WTC11 (cell line): Measurements from ENCODE around the gene NOX5. TPM values are rescaled to one million over a fixed set of nuclear protein-coding genes. Genes with fewer than 3 reads are reported as not detected.

Experiments
- ATAC-seq: fragments of 200-7000 bp; cut with Tn5 transposase; 2 replicates; pipeline ENCODE4 v1.10.0; 2021; ENCODE audit warnings: mild to moderate bottlenecking, moderate library complexity
- CTCF ChIA-PET: fragments of 300-600 bp; sonication (Branson Sonifier 250); formaldehyde crosslinking; loops from one replicate; lab custom pipeline; 2021; ENCODE audit warnings: antibody characterized with exemption; lab: Charles Lee
- POLR2A ChIA-PET: fragments of 350-600 bp; sonication (Branson Sonifier 250); formaldehyde crosslinking; loops from one replicate; lab custom pipeline; 2021; ENCODE audit warnings: antibody characterized with exemption; lab: Charles Lee
- DNase-seq: peaks from one replicate; pipeline ENCODE4 v3.0.0; 2021; ENCODE audit warnings: low spot score
- H3K27ac Mint-ChIP-seq: 2 replicates; pipeline ENCODE4 v1.8.0; 2021; ENCODE audit warnings: mixed read lengths
- H3K27me3 Mint-ChIP-seq: 2 replicates; pipeline ENCODE4 v1.8.0; 2021; ENCODE audit warnings: low read depth, mild to moderate bottlenecking, moderate library complexity, mixed read lengths
- H3K36me3 Mint-ChIP-seq: 2 replicates; pipeline ENCODE4 v1.8.0; 2021; ENCODE audit warnings: mixed read lengths
- H3K4me1 Mint-ChIP-seq: 2 replicates; pipeline ENCODE4 v1.8.0; 2022; ENCODE audit warnings: mixed read lengths
- H3K4me3 Mint-ChIP-seq: 2 replicates; pipeline ENCODE4 v1.8.0; 2021; ENCODE audit warnings: mild to moderate bottlenecking, moderate library complexity, mixed read lengths
- H3K9me3 Mint-ChIP-seq: 2 replicates; pipeline ENCODE4 v1.8.0; 2021; ENCODE audit warnings: mixed read lengths
- ARID4B ChIP-seq: sonication (generic); formaldehyde crosslinking; IDR thresholded peaks from 2 replicates; pipeline ENCODE4 v1.8.0; 2023; ENCODE audit warnings: missing genetic modification reagents, mild to moderate bottlenecking, borderline replicate concordance
- ATF1 ChIP-seq: sonication (generic); formaldehyde crosslinking; IDR thresholded peaks from 2 replicates; pipeline ENCODE4 v1.8.1; 2023; ENCODE audit warnings: mild to moderate bottlenecking, moderate library complexity, missing genetic modification reagents
- ETV6 ChIP-seq: sonication (generic); formaldehyde crosslinking; IDR thresholded peaks from 2 replicates; pipeline ENCODE4 v1.8.1; 2022; ENCODE audit warnings: mild to moderate bottlenecking, missing genetic modification reagents
- FOXK1 ChIP-seq: sonication (generic); formaldehyde crosslinking; IDR thresholded peaks from 2 replicates; pipeline ENCODE4 v1.8.0; 2022; ENCODE audit warnings: mild to moderate bottlenecking, moderate library complexity, missing genetic modification reagents
- FOXP1 ChIP-seq: sonication (generic); formaldehyde crosslinking; IDR thresholded peaks from 2 replicates; pipeline ENCODE4 v1.8.0; 2022; ENCODE audit warnings: missing genetic modification reagents, mild to moderate bottlenecking, moderate library complexity, borderline replicate concordance
- KAT7 ChIP-seq: sonication (generic); formaldehyde crosslinking; IDR thresholded peaks from 2 replicates; pipeline ENCODE4 v1.8.1; 2023; ENCODE audit warnings: missing genetic modification reagents, mild to moderate bottlenecking, borderline replicate concordance
- MLX ChIP-seq: sonication (generic); formaldehyde crosslinking; IDR thresholded peaks from 2 replicates; pipeline ENCODE4 v1.8.1; 2023; ENCODE audit warnings: mild to moderate bottlenecking, missing genetic modification reagents, moderate library complexity
- PRRX2 ChIP-seq: fragments of 250-450 bp; sonication (Bioruptor Pico); IDR thresholded peaks from 2 replicates; pipeline ENCODE4 v1.8.0; 2021; ENCODE audit warnings: mild to moderate bottlenecking
- RORB ChIP-seq: fragments of 250-450 bp; sonication (Bioruptor Pico); IDR thresholded peaks from 2 replicates; pipeline ENCODE4 v1.9.0; 2021; ENCODE audit warnings: mild to moderate bottlenecking
- TCF7 ChIP-seq: sonication (generic); formaldehyde crosslinking; IDR thresholded peaks from 2 replicates; pipeline ENCODE4 v1.8.0; 2022; ENCODE audit warnings: mild to moderate bottlenecking, low read depth, missing genetic modification reagents, moderate library complexity
- TEAD1 ChIP-seq: sonication (generic); formaldehyde crosslinking; IDR thresholded peaks from 2 replicates; pipeline ENCODE4 v1.8.0; 2022; ENCODE audit warnings: mild to moderate bottlenecking, missing genetic modification reagents
- TEAD4 ChIP-seq: sonication (generic); formaldehyde crosslinking; IDR thresholded peaks from 2 replicates; pipeline ENCODE4 v1.8.0; 2022; ENCODE audit warnings: mild to moderate bottlenecking, missing genetic modification reagents
- USF1 ChIP-seq: sonication (generic); formaldehyde crosslinking; IDR thresholded peaks from 2 replicates; pipeline ENCODE4 v1.8.0; 2022; ENCODE audit warnings: mild to moderate bottlenecking, missing genetic modification reagents
- USF2 ChIP-seq: sonication (generic); formaldehyde crosslinking; IDR thresholded peaks from 2 replicates; pipeline ENCODE4 v1.8.1; 2023; ENCODE audit warnings: mild to moderate bottlenecking, missing genetic modification reagents, moderate library complexity
- ZMAT4 ChIP-seq: fragments of 250-450 bp; sonication (Bioruptor Pico); IDR thresholded peaks from 2 replicates; pipeline ENCODE4 v1.9.0; 2021; ENCODE audit warnings: mild to moderate bottlenecking
- ZNF219 ChIP-seq: sonication (generic); formaldehyde crosslinking; IDR thresholded peaks from 2 replicates; pipeline ENCODE4 v1.8.0; 2023; ENCODE audit warnings: missing genetic modification reagents, mild to moderate bottlenecking, borderline replicate concordance
- ZNF425 ChIP-seq: fragments of 250-450 bp; sonication (Bioruptor Pico); conservative IDR thresholded peaks from 2 replicates; pipeline ENCODE4 v1.9.0; 2021; ENCODE audit warnings: mild to moderate bottlenecking
- ZNF512 ChIP-seq: sonication (generic); formaldehyde crosslinking; IDR thresholded peaks from 2 replicates; pipeline ENCODE4 v1.8.1; 2022; ENCODE audit warnings: missing genetic modification reagents, borderline replicate concordance
- ZSCAN18 ChIP-seq: fragments of 250-450 bp; sonication (Bioruptor Pico); IDR thresholded peaks from 2 replicates; pipeline ENCODE4 v2.1.2; 2022; ENCODE audit warnings: mild to moderate bottlenecking, moderate library complexity
- total RNA-seq: library from RNA; stranded (reverse); gene quantifications from 3 replicates; pipeline ENCODE4 v1.2.3, GENCODE V29; 2021

The NOX5 gene
- total RNA-seq, 1 experiment from 2014 or later: not detected

GRCh38 chr15:69087366-69087976 lies 73.0 kb downstream of the NOX5 start:
- Mint-ChIP-seq H3K27ac (peak overlapping the region; percentile 12; the same call in 1 of the 2 replicates), H3K36me3 (no peaks in the 10 kb centered on the region), H3K4me1 (peaks cover 91% of the 10 kb centered on the region), H3K27me3 (peaks cover 16% of the 10 kb centered on the region)
- ATAC-seq (no peak), DNase-seq (no peak)
- POLR2A ChIA-PET: no interaction called here
- CTCF ChIA-PET: interaction anchor here (1.0 to 1.6 kb wide), 4 partner anchors 11 to 126 kb away, joined by 3 to 5 read pairs (median 3); partner anchors contain the start of gene GLCE
- TF ChIP-seq USF2 (CRISPR knock-in tag): no peak
- TF ChIP-seq ZSCAN18 (CRISPR knock-in tag): no peak
- TF ChIP-seq KAT7 (CRISPR knock-in tag): no peak
- no peak for TF ChIP-seq USF1 (CRISPR knock-in tag)
- no peak for TF ChIP-seq ZNF219 (CRISPR knock-in tag)
- no peak for TF ChIP-seq TCF7 (CRISPR knock-in tag)
- TF ChIP-seq ETV6 (CRISPR knock-in tag): no peak
- TF ChIP-seq TEAD4 (CRISPR knock-in tag): no peak
- no peak for TF ChIP-seq PRRX2 (CRISPR knock-in tag)
- TF ChIP-seq MLX (CRISPR knock-in tag): no peak
- no peak for TF ChIP-seq RORB (CRISPR knock-in tag)
- no peak for TF ChIP-seq ATF1 (CRISPR knock-in tag)
- TF ChIP-seq TEAD1 (CRISPR knock-in tag): no peak
- TF ChIP-seq ZNF425 (CRISPR knock-in tag): no peak
- TF ChIP-seq ARID4B (CRISPR knock-in tag): no peak
- no peak for TF ChIP-seq ZNF512 (CRISPR knock-in tag)
- no peak for TF ChIP-seq ZMAT4 (CRISPR knock-in tag)
- TF ChIP-seq FOXK1 (CRISPR knock-in tag): no peak
- TF ChIP-seq FOXP1: no peak
- TF ChIP-seq, all 79 proteins: peak for 0
- no peaks in the 10 kb centered on the region for H3K9me3 Mint-ChIP-seq
- peak overlapping the region; percentile 4 for H3K4me3 Mint-ChIP-seq
